ENCODE measurements around the gene ZNF37A. TPM values are rescaled to one million over a fixed set of nuclear protein-coding genes. Genes with fewer than 3 reads are reported as not detected.
A peak's percentile ranks its signal among the peaks of the same experiment; 100 is the strongest.
"Not testable (repeated sequence)": the region's sequence is repeated elsewhere in the genome, so short reads cannot be mapped to it uniquely, and the experiment has no call there.

The ZNF37A gene
- total RNA-seq, 4 donors from 2014 or later, result 10.3 to 32.2 (median 16.7) TPM

DNA sequence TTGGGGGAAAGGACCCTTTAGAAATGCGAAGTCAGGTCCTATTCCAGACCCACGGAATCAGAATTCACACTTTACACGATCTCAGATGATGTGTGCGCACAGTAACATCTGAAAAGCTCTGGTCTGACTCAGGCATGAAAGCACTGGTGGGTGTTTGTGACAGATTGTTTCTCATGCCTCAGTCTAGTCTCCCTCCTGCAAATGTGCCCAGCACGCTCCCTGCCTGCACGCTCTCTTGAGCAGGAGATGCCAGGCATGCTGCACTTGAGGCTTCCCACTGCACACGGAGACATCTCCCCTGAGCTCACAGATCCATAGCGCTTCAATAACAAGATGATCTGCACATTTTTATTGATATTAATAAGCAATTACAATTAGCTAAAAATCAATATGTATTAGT is 23.6 kb upstream of the ZNF37A start:
- TF ChIP-seq, protein P1, sequence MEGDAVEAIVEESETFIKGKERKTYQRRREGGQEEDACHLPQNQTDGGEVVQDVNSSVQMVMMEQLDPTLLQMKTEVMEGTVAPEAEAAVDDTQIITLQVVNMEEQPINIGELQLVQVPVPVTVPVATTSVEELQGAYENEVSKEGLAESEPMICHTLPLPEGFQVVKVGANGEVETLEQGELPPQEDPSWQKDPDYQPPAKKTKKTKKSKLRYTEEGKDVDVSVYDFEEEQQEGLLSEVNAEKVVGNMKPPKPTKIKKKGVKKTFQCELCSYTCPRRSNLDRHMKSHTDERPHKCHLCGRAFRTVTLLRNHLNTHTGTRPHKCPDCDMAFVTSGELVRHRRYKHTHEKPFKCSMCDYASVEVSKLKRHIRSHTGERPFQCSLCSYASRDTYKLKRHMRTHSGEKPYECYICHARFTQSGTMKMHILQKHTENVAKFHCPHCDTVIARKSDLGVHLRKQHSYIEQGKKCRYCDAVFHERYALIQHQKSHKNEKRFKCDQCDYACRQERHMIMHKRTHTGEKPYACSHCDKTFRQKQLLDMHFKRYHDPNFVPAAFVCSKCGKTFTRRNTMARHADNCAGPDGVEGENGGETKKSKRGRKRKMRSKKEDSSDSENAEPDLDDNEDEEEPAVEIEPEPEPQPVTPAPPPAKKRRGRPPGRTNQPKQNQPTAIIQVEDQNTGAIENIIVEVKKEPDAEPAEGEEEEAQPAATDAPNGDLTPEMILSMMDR (IDR thresholded peaks at IDR 0.05), result no peak
- no peak for TF ChIP-seq POLR2A (IDR thresholded peaks at IDR 0.05)

GRCh38 chr10:38072552-38072951 is 21.6 kb upstream of the ZNF37A start:
- Histone ChIP-seq H3K4me1 (no peaks in the 10 kb centered on the region), H3K36me3 (no peaks in the 10 kb centered on the region), H3K27ac (no peak overlapping the region), H3K27me3 (no peaks in the 10 kb centered on the region), H3K4me3 (no peak overlapping the region), H3K9me3 (peaks cover 0 to 7% (median 2%) of the 10 kb centered on the region in 4 donors)
- DNase-seq, result no peak
- TF ChIP-seq, protein P1 (IDR thresholded peaks at IDR 0.05), result no peak
- no peak for TF ChIP-seq POLR2A (IDR thresholded peaks at IDR 0.05)

More for the DNA sequence above, 23.6 kb upstream of the ZNF37A start:
- Histone ChIP-seq H3K27ac (no peak overlapping the region), H3K4me3 (no peak overlapping the region), H3K27me3 (no peaks in the 10 kb centered on the region), H3K4me1 (no peaks in the 10 kb centered on the region), H3K9me3 (no peaks in the 10 kb centered on the region), H3K36me3 (no peaks in the 10 kb centered on the region)
- no peak for DNase-seq

DNA sequence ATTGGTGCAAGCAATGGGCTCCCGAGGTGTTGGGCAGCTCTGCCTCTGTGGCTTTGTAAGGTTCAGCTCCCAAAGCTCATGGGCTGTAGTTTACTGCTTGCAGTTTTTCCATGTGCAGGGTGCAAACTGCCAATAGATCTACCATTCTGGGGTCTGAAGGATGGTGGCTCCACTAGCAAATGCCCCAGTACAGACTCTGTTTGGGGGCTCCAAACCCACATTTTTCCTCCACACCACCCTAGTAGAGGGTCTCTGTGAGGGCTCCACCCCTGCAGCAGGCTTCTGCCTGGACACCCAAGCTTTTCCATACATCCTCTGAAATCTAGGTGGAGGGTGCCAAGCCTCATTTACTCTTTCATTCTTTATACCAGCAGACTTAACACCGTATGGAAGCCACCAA is 17.4 kb upstream of the ZNF37A start:
- DNase-seq, result no peak
- H3K4me3 ChIP-seq, result no peak overlapping the region
- no peaks in the 10 kb centered on the region for H3K27me3 ChIP-seq
- H3K9me3 ChIP-seq, result peaks cover 0 to 7% (median 2%) of the 10 kb centered on the region in 4 donors
- no peak overlapping the region for H3K27ac ChIP-seq
- TF ChIP-seq POLR2A (IDR thresholded peaks at IDR 0.05), result no peak
- TF ChIP-seq, protein P1 (IDR thresholded peaks at IDR 0.05), result no peak
- H3K4me1 ChIP-seq, result no peaks in the 10 kb centered on the region
- no peaks in the 10 kb centered on the region for H3K36me3 ChIP-seq

DNA sequence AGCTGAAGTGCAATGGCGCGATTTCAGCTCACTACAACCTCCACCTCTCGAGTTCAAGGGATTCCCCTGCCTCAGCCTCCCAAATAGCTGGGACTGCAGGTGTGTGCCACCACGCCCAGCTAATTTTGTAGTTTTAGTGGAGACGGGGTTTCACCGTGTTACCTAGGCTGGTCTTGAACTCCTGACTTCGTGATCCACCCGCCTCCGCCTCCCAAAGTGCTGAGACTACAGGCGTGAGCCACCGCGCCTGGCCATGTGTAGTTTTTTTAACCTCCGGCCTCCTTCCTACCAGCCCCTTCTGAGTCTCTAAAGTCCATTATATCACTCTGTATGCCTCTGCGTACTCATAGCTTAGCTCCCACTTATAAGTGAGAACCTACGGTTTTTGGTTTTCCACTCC is 819 bp upstream of the ZNF37A start:
- not testable (repeated sequence) for H3K4me1 ChIP-seq, H3K9me3 ChIP-seq, DNase-seq, H3K27ac ChIP-seq, H3K27me3 ChIP-seq
- Histone ChIP-seq H3K36me3 (peaks cover 0 to 27% (median 3%) of the 10 kb centered on the region in 3 donors), H3K4me3 (peak overlapping the region in 2 of 4 donors; percentile 93 to 95)

- TF ChIP-seq, protein P1 (IDR thresholded peaks at IDR 0.05), result no peak
- TF ChIP-seq POLR2A (IDR thresholded peaks at IDR 0.05), result no peak
- H3K27ac ChIP-seq, result peak overlapping the region; percentile 59 to 87 (median 80)
Observed at GRCh38 chr10:38093816-38094157, 350 bp upstream of the ZNF37A start.

GRCh38 chr10:38094927-38095574 is 914 bp downstream of the ZNF37A start:
- peaks cover 0 to 8% (median 5%) of the 10 kb centered on the region in 4 donors for H3K4me1 ChIP-seq
- no peaks in the 10 kb centered on the region for H3K27me3 ChIP-seq
- peaks cover 0 to 2% (median 0%) of the 10 kb centered on the region in 4 donors for H3K9me3 ChIP-seq
- DNase-seq, result no peak
- H3K4me3 ChIP-seq, result peak overlapping the region; percentile 72 to 95 (median 91)
- H3K27ac ChIP-seq, result peak overlapping the region; percentile 79 to 91 (median 84)
- no peak for TF ChIP-seq POLR2A (IDR thresholded peaks at IDR 0.05)
- TF ChIP-seq, protein P1 (IDR thresholded peaks at IDR 0.05), result no peak
- peaks cover 0 to 43% (median 3%) of the 10 kb centered on the region in 3 donors for H3K36me3 ChIP-seq

More at GRCh38 chr10:38093816-38094157, 350 bp upstream of the ZNF37A start:
- Histone ChIP-seq H3K4me3 (peak overlapping the region; percentile 72 to 95 (median 91)), H3K4me1 (peaks cover 0 to 8% (median 5%) of the 10 kb centered on the region in 4 donors), H3K9me3 (no peaks in the 10 kb centered on the region), H3K27me3 (no peaks in the 10 kb centered on the region), H3K36me3 (peaks cover 0 to 31% (median 3%) of the 10 kb centered on the region in 3 donors)
- no peak for DNase-seq

All from Peyer's patch (tissue), 4 donors.